Astrocyte (in vitro differentiated cells and primary cell): Measurements from ENCODE around the gene ORMDL1. TPM values are rescaled to one million over a fixed set of nuclear protein-coding genes. Genes with fewer than 3 reads are reported as not detected.

ENCODE experiments used
- DNase-seq: peaks from one replicate; pipeline ENCODE4 v3.0.0-alpha.2; 2010; ENCODE audit warnings: low read depth
- FAIRE-seq: peaks from 2 replicates; lab custom pipeline; 2011; peaks lifted over from hg19 to GRCh38; lab: Jason Lieb, UNC
- H2AFZ ChIP-seq: 2 replicates; pipeline ENCODE4 v1.6.0; 2012; ENCODE audit warnings: low read depth, low read length, inconsistent platforms
- H3K27ac ChIP-seq: 2 replicates; pipeline ENCODE4 v1.5.1; 2011; ENCODE audit warnings: low read depth, low read length, inconsistent platforms
- H3K27me3 ChIP-seq: 2 replicates; pipeline ENCODE4 v1.6.0; 2011; ENCODE audit warnings: low read length, inconsistent platforms; ENCODE audit not compliant: insufficient read depth
- H3K36me3 ChIP-seq: 2 replicates; pipeline ENCODE4 v1.5.1; 2011; ENCODE audit warnings: low read length, inconsistent platforms; ENCODE audit not compliant: insufficient read depth
- H3K4me1 ChIP-seq: 2 replicates; pipeline ENCODE4 v1.5.1; 2011; ENCODE audit warnings: low read length, inconsistent platforms; ENCODE audit not compliant: insufficient read depth
- H3K4me2 ChIP-seq: 2 replicates; pipeline ENCODE4 v1.6.0; 2012; ENCODE audit warnings: low read length, inconsistent platforms
- H3K4me3 ChIP-seq: 2 replicates; pipeline ENCODE4 v1.5.1; 2011; ENCODE audit warnings: low read depth, mild to moderate bottlenecking, low read length, inconsistent platforms; ENCODE audit not compliant: insufficient read depth
- H3K79me2 ChIP-seq: 2 replicates; pipeline ENCODE4 v1.6.0; 2012; ENCODE audit warnings: mild to moderate bottlenecking, low read length, inconsistent platforms; ENCODE audit not compliant: insufficient read depth
- H3K9ac ChIP-seq: 2 replicates; pipeline ENCODE4 v1.6.0; 2012; ENCODE audit warnings: mild to moderate bottlenecking, low read length, inconsistent platforms
- H3K9me3 ChIP-seq: 2 replicates; pipeline ENCODE4 v1.5.1; 2012; ENCODE audit warnings: low read depth, mild to moderate bottlenecking, low read length, inconsistent platforms; ENCODE audit not compliant: insufficient read depth
- H4K20me1 ChIP-seq: 2 replicates; pipeline ENCODE4 v1.6.0; 2012; ENCODE audit warnings: low read length, inconsistent platforms; ENCODE audit not compliant: insufficient read depth
- H3K27ac Mint-ChIP-seq: one replicate; pipeline ENCODE4 v1.8.0; 2021; ENCODE audit warnings: mild to moderate bottlenecking, mixed read lengths; ENCODE audit not compliant: unreplicated experiment
- H3K27me3 Mint-ChIP-seq: one replicate; pipeline ENCODE4 v1.8.0; 2021; ENCODE audit warnings: low read depth, mixed read lengths; ENCODE audit not compliant: unreplicated experiment
- H3K36me3 Mint-ChIP-seq: one replicate; pipeline ENCODE4 v1.8.0; 2021; ENCODE audit warnings: low read depth, mixed read lengths; ENCODE audit not compliant: unreplicated experiment
- H3K4me1 Mint-ChIP-seq: one replicate; pipeline ENCODE4 v1.8.0; 2021; ENCODE audit warnings: low read depth, mixed read lengths; ENCODE audit not compliant: unreplicated experiment
- H3K4me3 Mint-ChIP-seq: one replicate; pipeline ENCODE4 v1.8.0; 2021; ENCODE audit warnings: mild to moderate bottlenecking, moderate library complexity, mixed read lengths; ENCODE audit not compliant: unreplicated experiment
- H3K9me3 Mint-ChIP-seq: one replicate; pipeline ENCODE4 v1.8.0; 2021; ENCODE audit warnings: mild to moderate bottlenecking, mixed read lengths; ENCODE audit not compliant: unreplicated experiment
- CTCF ChIP-seq: IDR thresholded peaks from 2 replicates; pipeline ENCODE4 v1.5.1; 2011; ENCODE audit warnings: low read depth, mild to moderate bottlenecking, inconsistent platforms, low read length, moderate library complexity; ENCODE audit not compliant: insufficient read depth
- EZH2 ChIP-seq: IDR thresholded peaks from 2 replicates; pipeline ENCODE4 v1.6.1; 2012; ENCODE audit warnings: mild to moderate bottlenecking, low read length, inconsistent platforms; ENCODE audit not compliant: insufficient read depth
- total RNA-seq: library from RNA; stranded (reverse); gene quantifications from 2 replicates; pipeline ENCODE4 v1.2.1, GENCODE V29; 2021

The ORMDL1 gene
- total RNA-seq, 1 donor from 2014 or later = 49.3 TPM

- DNase-seq (no peak), FAIRE-seq (no peak)
- Histone ChIP-seq H3K27me3 (no peaks in the 10 kb centered on the region), H2AFZ (no peak overlapping the region), H3K9me3 (no peaks in the 10 kb centered on the region), H3K27ac (peak overlapping the region; percentile 69), H4K20me1 (peaks cover 2% of the 10 kb centered on the region), H3K79me2 (no peaks in the 10 kb centered on the region), H3K36me3 (peaks cover 3% of the 10 kb centered on the region), H3K4me2 (no peak overlapping the region), H3K4me1 (no peaks in the 10 kb centered on the region), H3K9ac (no peak overlapping the region), H3K4me3 (no peak overlapping the region)
- peaks cover 11% of the 10 kb centered on the region for H3K36me3 Mint-ChIP-seq
- H3K27me3 Mint-ChIP-seq = no peaks in the 10 kb centered on the region
- peaks cover 6% of the 10 kb centered on the region for H3K4me1 Mint-ChIP-seq
- no peak overlapping the region for H3K27ac Mint-ChIP-seq
- no peaks in the 10 kb centered on the region for H3K9me3 Mint-ChIP-seq
- no peak for TF ChIP-seq EZH2
- no peak for TF ChIP-seq CTCF
- H3K4me3 Mint-ChIP-seq = no peak overlapping the region
These were observed 34.3 kb upstream of the ORMDL1 start for GRCh38 chr2:189818249-189819038.

GRCh38 chr2:189803431-189803830 lies 19.3 kb upstream of the ORMDL1 start:
- H3K4me2 ChIP-seq = no peak overlapping the region
- H4K20me1 ChIP-seq = peaks cover 5% of the 10 kb centered on the region
- no peaks in the 10 kb centered on the region for H3K27me3 ChIP-seq
- no peak overlapping the region for H2AFZ ChIP-seq
- TF ChIP-seq CTCF = no peak
- no peak for TF ChIP-seq EZH2
- H3K36me3 ChIP-seq = peaks cover 3% of the 10 kb centered on the region
- no peaks in the 10 kb centered on the region for H3K9me3 Mint-ChIP-seq
- H3K4me3 Mint-ChIP-seq = no peak overlapping the region
- H3K9me3 ChIP-seq = no peaks in the 10 kb centered on the region
- FAIRE-seq (no peak), DNase-seq (no peak)
- H3K9ac ChIP-seq = no peak overlapping the region
- H3K27ac Mint-ChIP-seq = no peak overlapping the region
- H3K4me1 ChIP-seq = peaks cover 13% of the 10 kb centered on the region
- H3K79me2 ChIP-seq = peaks cover 9% of the 10 kb centered on the region
- H3K36me3 Mint-ChIP-seq = no peaks in the 10 kb centered on the region
- no peak overlapping the region for H3K4me3 ChIP-seq
- H3K27me3 Mint-ChIP-seq = no peaks in the 10 kb centered on the region
- H3K4me1 Mint-ChIP-seq = peaks cover 11% of the 10 kb centered on the region
- H3K27ac ChIP-seq = no peak overlapping the region

- Histone ChIP-seq H3K4me2 (no peak overlapping the region), H3K79me2 (peaks cover 9% of the 10 kb centered on the region), H3K4me1 (peaks cover 13% of the 10 kb centered on the region), H4K20me1 (peaks cover 6% of the 10 kb centered on the region), H3K27me3 (no peaks in the 10 kb centered on the region), H3K9me3 (no peaks in the 10 kb centered on the region), H3K4me3 (no peak overlapping the region), H2AFZ (no peak overlapping the region), H3K9ac (no peak overlapping the region), H3K36me3 (peaks cover 2% of the 10 kb centered on the region), H3K27ac (no peak overlapping the region)
- no peak overlapping the region for H3K4me3 Mint-ChIP-seq
- H3K27me3 Mint-ChIP-seq = no peaks in the 10 kb centered on the region
- no peak overlapping the region for H3K27ac Mint-ChIP-seq
- H3K9me3 Mint-ChIP-seq = no peaks in the 10 kb centered on the region
- FAIRE-seq = peak; percentile 20
- no peaks in the 10 kb centered on the region for H3K36me3 Mint-ChIP-seq
- DNase-seq = no peak
- H3K4me1 Mint-ChIP-seq = peaks cover 11% of the 10 kb centered on the region
- TF ChIP-seq EZH2 (no peak), CTCF (no peak)
These were observed 18.3 kb upstream of the ORMDL1 start for GRCh38 chr2:189802396-189802912.
